AG09319 (cell line): ENCODE measurements around the gene THBD.

Source experiments
- DNase-seq: peaks from one replicate; pipeline ENCODE4 v3.0.0-alpha.2; 2010; ENCODE audit warnings: low read depth; ENCODE audit errors: extremely low read depth
- CTCF ChIP-seq: IDR thresholded peaks from 2 replicates; pipeline ENCODE4 v1.5.1; 2011; ENCODE audit warnings: low read depth, mild to moderate bottlenecking, inconsistent platforms, low read length, moderate library complexity

Gene THBD

GRCh38 chr20:23083553-23084220, 34.2 kb upstream of the THBD start:
- no peak for TF ChIP-seq CTCF
- DNase-seq: no peak

- no peak for TF ChIP-seq CTCF
- DNase-seq: no peak
These were observed 33.5 kb upstream of the THBD start for GRCh38 chr20:23082846-23083552.

- TF ChIP-seq CTCF: no peak
- DNase-seq: no peak
These were observed 31.9 kb upstream of the THBD start for GRCh38 chr20:23081263-23081819.

- no peak for DNase-seq
- TF ChIP-seq CTCF: no peak
These were observed 31.0 kb upstream of the THBD start for GRCh38 chr20:23080521-23080920.

- DNase-seq: no peak
- TF ChIP-seq CTCF: no peak
These were observed 30.5 kb upstream of the THBD start for GRCh38 chr20:23079926-23080325.

- no peak for DNase-seq
- peak; percentile 10 for TF ChIP-seq CTCF
These were observed 29.5 kb upstream of the THBD start for GRCh38 chr20:23079016-23079351.

GRCh38 chr20:23078351-23079015, 29.0 kb upstream of the THBD start:
- no peak for TF ChIP-seq CTCF
- peak; percentile 10 for DNase-seq
